ENCODE measurements around the gene OPCML.

DNA sequence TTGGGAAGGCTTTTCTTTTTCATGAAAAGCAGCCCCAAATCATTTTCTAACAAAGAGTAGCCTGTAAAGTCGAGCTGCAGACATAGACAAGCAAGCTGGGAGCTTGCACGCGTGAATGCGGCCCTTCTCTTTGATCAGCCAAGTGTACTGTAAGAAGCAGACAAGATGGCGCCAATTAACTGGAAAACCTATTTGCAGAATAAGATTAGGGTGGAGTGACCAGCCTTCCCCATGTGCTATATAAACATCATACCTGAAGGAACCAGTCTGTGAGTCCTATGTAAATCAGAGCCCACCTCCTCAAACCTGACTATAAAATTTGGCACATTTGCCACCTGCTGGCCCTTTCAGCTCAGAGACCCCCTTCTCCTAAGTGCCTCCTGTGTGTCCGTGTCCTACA lies 982.7 kb downstream of the OPCML start:
- TF ChIP-seq, protein P1, sequence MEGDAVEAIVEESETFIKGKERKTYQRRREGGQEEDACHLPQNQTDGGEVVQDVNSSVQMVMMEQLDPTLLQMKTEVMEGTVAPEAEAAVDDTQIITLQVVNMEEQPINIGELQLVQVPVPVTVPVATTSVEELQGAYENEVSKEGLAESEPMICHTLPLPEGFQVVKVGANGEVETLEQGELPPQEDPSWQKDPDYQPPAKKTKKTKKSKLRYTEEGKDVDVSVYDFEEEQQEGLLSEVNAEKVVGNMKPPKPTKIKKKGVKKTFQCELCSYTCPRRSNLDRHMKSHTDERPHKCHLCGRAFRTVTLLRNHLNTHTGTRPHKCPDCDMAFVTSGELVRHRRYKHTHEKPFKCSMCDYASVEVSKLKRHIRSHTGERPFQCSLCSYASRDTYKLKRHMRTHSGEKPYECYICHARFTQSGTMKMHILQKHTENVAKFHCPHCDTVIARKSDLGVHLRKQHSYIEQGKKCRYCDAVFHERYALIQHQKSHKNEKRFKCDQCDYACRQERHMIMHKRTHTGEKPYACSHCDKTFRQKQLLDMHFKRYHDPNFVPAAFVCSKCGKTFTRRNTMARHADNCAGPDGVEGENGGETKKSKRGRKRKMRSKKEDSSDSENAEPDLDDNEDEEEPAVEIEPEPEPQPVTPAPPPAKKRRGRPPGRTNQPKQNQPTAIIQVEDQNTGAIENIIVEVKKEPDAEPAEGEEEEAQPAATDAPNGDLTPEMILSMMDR (conservative IDR thresholded peaks at IDR 0.05; ENCODE audit: low read depth, low read length) = no peak
- TF ChIP-seq EZH2 (IDR thresholded peaks at IDR 0.05; ENCODE audit: borderline replicate concordance, low read depth, low read length, poor library complexity, severe bottlenecking) = no peak

Data from A673 (cell line).